NAMALWA (cell line): Measurements from ENCODE around the gene USP51.
A peak's percentile ranks its signal among the peaks of the same experiment; 100 is the strongest.
"Not testable (repeated sequence)": the region's sequence is repeated elsewhere in the genome, so short reads cannot be mapped to it uniquely, and the experiment has no call there.

Experiments
- DNase-seq: peaks from one replicate; pipeline ENCODE4 v3.0.0-alpha.2; 2015; ENCODE audit warnings: low spot score

USP51 gene

DNA sequence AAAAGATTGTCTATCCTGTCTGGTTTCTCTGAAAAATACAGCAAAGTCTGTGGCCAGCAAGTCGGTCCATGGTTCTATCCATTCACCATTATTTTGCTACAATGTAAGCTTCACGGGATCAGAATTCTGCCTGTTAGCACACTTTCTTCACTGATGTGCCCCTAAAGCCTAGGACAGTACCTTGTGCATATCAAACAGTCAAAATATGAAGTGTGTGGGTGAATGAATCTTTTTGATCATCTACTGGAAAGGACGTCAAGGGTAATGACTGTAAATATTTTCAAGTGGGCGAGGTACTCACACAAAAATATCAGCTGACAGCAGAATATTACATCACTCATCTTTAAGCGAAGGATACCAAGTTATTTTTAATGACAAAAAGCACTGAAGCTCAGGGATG lies 24.5 kb downstream of the USP51 start:
- DNase-seq: not testable (repeated sequence)

DNA sequence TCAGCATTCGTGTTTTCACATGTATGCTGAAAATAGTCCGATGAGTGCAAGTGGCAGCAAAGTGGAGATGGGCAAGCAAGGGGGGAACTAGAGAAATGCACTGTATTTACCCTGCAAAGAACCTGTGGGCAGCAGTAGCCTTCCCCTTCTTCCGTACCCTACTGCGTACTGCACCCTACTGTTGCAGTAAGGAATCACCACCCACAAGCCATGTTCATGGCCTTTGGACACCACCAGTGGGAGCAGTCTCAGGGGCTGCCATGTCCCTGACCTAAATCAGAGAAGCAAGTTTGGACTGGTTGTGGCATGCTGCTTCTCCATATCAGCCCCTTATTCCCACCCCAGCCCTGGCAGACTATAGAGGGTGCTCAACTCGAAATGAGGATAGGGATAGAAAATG lies 25.6 kb downstream of the USP51 start:
- DNase-seq: not testable (repeated sequence)

DNA sequence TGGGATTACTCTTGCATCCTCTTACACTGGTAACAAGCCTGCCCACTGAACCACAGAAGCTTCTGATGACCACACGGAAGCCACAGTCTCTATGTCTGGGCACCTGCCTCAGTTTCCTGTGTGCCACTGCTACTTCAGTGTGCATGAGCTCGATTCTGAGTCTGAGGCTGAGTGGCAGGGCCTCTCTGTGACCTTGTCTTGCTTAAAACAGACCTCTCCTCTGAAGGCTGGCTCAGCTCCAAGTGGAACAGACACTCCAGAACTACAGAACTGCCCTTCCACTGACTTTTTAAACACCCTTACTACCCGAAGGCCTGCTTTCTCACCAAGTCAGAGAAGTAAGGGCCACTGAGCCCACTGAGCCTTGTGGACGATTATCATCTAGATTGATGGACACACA lies 29.7 kb downstream of the USP51 start:
- DNase-seq: not testable (repeated sequence)

DNA sequence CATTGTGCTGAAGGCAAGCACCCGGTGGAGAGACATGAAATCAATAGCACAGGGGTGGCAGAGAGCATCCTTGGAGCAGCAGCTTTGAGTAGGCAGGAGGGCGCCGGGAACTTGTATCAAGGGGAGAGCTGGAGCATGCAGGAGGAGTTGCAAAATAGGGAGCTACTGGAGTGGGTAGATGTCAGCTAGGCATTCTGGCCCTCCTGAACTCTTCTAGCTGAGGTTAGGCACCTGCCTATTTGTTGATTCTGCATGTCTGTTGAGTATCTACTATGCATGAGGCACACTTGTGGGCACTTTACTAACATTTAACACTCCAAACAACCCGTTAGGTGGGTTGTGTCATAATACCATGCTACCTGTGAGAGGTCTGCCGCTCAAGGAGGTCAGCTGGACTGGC lies 30.2 kb downstream of the USP51 start:
- not testable (repeated sequence) for DNase-seq

DNA sequence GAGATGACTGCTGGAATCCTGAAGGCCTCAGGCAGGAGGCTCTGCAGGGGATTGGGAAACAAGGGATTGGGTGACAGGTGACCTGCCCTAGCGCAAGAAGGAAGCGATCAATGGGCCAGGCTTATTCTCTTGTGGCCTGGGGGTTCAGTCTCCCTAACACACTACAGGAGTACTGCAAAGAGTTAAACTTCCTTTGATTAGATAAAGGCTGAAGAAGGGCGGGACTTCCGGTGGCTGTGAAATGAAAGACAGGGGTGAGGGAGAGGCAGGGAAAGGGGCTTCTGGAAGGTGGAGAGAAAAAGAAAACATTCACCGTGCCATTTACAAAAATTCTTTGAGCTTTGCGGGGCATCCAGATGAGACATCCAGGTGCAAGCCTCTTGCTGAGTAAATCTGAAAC lies 33.9 kb downstream of the USP51 start:
- DNase-seq: not testable (repeated sequence)

DNA sequence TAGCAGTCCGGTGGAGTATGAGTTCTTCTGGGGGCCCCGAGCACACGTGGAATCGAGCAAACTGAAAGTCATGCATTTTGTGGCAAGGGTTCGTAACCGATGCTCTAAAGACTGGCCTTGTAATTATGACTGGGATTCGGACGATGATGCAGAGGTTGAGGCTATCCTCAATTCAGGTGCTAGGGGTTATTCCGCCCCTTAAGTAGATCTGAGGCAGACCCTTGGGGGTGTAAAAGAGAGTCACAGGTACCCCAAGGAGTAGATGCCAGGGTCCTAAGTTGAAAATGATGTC lies 36.9 kb downstream of the USP51 start:
- no peak for DNase-seq

DNA sequence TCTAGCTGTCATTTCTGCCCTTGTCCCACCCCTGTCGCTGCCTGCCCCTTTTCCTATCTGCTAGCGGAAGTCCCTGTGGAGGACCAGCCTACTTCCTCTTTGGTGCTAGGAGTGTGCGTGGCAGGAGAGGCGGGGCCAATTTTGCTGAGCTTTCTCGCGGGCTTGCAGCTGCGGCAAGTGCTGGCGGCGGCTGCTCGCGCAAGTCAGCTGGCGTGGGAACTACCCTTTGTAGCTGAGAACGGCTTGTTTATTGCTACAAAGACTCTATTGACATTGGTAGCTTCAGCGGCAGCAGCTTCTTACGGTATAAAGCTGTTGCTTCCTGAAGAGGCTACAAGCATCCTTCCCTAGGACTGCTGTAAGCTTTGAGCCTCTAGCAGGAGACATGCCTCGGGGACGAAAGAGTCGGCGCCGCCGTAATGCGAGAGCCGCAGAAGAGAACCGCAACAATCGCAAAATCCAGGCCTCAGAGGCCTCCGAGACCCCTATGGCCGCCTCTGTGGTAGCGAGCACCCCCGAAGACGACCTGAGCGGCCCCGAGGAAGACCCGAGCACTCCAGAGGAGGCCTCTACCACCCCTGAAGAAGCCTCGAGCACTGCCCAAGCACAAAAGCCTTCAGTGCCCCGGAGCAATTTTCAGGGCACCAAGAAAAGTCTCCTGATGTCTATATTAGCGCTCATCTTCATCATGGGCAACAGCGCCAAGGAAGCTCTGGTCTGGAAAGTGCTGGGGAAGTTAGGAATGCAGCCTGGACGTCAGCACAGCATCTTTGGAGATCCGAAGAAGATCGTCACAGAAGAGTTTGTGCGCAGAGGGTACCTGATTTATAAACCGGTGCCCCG lies 37.4 kb downstream of the USP51 start, which contains the start of gene MAGEH1:
Gene MAGEH1 (plus strand): TSS at position 138 of the 843 bp plus-strand sequence. CDS start 248 bp downstream, at position 386.
- DNase-seq: peak; percentile 21

DNA sequence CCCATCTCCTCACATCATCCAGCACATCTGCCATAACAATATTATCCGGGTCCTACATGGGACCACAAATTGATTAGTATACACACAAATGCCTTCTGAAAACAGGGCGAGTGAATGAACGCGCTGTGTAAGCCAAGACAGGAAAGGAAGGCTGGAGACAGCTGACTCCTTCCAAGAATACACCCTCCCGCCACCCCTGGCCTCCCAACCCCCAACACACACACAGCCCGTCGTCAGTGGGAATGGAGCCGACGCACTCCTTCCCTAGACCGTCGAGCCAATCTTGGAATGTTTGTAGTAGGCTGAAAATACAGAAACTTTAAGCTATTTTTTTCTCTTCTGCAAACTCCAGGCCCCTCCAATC lies 38.0 kb downstream of the USP51 start:
- no peak for DNase-seq

DNA sequence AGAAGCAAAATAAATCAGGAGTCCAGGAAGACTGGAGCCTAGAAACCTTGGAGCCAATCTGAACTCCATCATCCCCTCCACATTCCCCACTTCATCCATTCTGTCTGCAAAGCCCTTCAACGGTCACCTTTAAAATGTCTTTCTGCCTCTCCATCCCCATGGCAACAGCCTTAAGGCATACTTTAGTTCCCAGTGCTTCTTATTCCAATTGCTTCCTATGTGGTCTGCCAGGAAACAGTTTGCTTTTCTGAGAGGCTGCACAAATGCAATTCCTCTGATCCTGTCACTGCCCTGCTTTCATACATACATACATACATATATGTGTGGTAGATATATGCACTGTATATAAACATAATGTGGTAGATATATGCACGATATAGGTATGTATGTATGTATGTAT lies 38.5 kb downstream of the USP51 start:
- DNase-seq: no peak

DNA sequence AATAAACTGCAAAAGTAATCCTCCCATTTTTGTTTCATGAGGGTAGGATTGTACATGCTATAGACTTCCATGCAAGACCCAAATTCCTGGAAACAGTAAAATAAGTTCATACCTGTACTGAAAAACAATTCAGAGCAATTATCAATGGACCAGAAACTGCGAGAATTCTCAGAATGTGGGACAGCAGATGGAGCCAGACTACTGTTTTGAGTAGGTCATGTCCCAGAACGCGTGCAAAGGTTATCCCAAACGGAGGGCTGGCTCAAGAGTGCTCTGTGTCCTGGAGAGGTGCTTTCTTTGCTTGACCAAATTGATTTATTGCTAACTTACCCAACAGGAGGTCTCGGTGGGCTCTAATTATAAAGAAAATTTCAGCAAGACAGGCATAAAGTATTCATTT lies 39.4 kb downstream of the USP51 start:
- peak; percentile 1 for DNase-seq

DNA sequence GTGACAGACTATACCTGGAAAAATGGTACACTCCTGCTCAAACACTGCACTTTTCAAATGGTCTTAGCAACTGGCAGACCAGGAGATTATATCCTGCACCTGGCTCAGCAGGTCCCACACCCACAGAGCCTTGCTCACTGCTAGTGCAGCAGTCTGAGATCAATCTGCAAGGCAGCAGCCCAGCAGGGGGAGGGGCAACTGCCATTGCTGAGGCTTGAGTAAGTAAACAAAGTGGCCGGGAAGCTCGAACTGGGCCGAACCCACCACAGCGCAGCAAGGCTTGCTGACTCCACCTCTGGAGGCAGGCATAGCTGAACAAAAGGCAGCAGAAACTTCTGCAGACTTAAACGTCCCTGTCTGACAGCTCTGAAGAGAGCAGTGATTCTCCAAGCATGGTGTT lies 46.2 kb downstream of the USP51 start:
- not testable (repeated sequence) for DNase-seq
